ENCODE data around the gene KCNQ2.

Gene KCNQ2

GRCh38 chr20:63394920-63395455 lies 77.5 kb downstream of the KCNQ2 start:
- Histone ChIP-seq H3K4me3 (ENCODE audit: insufficient read depth, low read length, poor library complexity, severe bottlenecking) (no peak overlapping the region), H4K20me1 (ENCODE audit: low read depth, low read length) (no peaks in the 10 kb centered on the region), H3K36me3 (ENCODE audit: low read length) (no peaks in the 10 kb centered on the region), H3K9me3 (ENCODE audit: insufficient read depth, low read length) (no peaks in the 10 kb centered on the region), H3K79me2 (ENCODE audit: insufficient read depth, low read length) (no peaks in the 10 kb centered on the region), H3K27ac (ENCODE audit: low read depth, low read length) (no peak overlapping the region), H3K27me3 (ENCODE audit: low read length) (no peaks in the 10 kb centered on the region), H3F3A (ENCODE audit: insufficient read depth) (no peaks in the 10 kb centered on the region), H3K4me2 (ENCODE audit: low read depth, low read length, poor library complexity, severe bottlenecking) (no peak overlapping the region), H2AFZ (ENCODE audit: low read depth, low read length, severe bottlenecking) (no peak overlapping the region), H3K9ac (ENCODE audit: low read length) (no peak overlapping the region), H3K9me2 (replicated peaks; ENCODE audit: insufficient read depth, low read length) (no peaks in the 10 kb centered on the region)
- TF ChIP-seq CTCF (IDR thresholded peaks at IDR 0.05; ENCODE audit: insufficient read depth, low read length, poor library complexity, severe bottlenecking) (no peak), EZH2phosphoT487 (conservative IDR thresholded peaks at IDR 0.05; ENCODE audit: low read length) (no peak)

GRCh38 chr20:63394069-63394919 lies 78.2 kb downstream of the KCNQ2 start:
- no peaks in the 10 kb centered on the region for H3K9me2 ChIP-seq (replicated peaks; ENCODE audit: insufficient read depth, low read length)
- H3K27ac ChIP-seq (ENCODE audit: low read depth, low read length) = no peak overlapping the region
- no peaks in the 10 kb centered on the region for H4K20me1 ChIP-seq (ENCODE audit: low read depth, low read length)
- no peaks in the 10 kb centered on the region for H3K27me3 ChIP-seq (ENCODE audit: low read length)
- no peak overlapping the region for H2AFZ ChIP-seq (ENCODE audit: low read depth, low read length, severe bottlenecking)
- no peak overlapping the region for H3K4me3 ChIP-seq (ENCODE audit: insufficient read depth, low read length, poor library complexity, severe bottlenecking)
- no peak overlapping the region for H3K9ac ChIP-seq (ENCODE audit: low read length)
- no peaks in the 10 kb centered on the region for H3K79me2 ChIP-seq (ENCODE audit: insufficient read depth, low read length)
- no peaks in the 10 kb centered on the region for H3K9me3 ChIP-seq (ENCODE audit: insufficient read depth, low read length)
- TF ChIP-seq EZH2phosphoT487 (conservative IDR thresholded peaks at IDR 0.05; ENCODE audit: low read length) = no peak
- TF ChIP-seq CTCF (IDR thresholded peaks at IDR 0.05; ENCODE audit: insufficient read depth, low read length, poor library complexity, severe bottlenecking) = no peak
- H3K4me2 ChIP-seq (ENCODE audit: low read depth, low read length, poor library complexity, severe bottlenecking) = no peak overlapping the region
- no peaks in the 10 kb centered on the region for H3F3A ChIP-seq (ENCODE audit: insufficient read depth)
- H3K36me3 ChIP-seq (ENCODE audit: low read length) = no peaks in the 10 kb centered on the region

- Histone ChIP-seq H4K20me1 (ENCODE audit: low read depth, low read length) (no peaks in the 10 kb centered on the region), H3K9me3 (ENCODE audit: insufficient read depth, low read length) (no peaks in the 10 kb centered on the region), H2AFZ (ENCODE audit: low read depth, low read length, severe bottlenecking) (no peak overlapping the region), H3K36me3 (ENCODE audit: low read length) (no peaks in the 10 kb centered on the region), H3K27ac (ENCODE audit: low read depth, low read length) (no peak overlapping the region), H3K4me2 (ENCODE audit: low read depth, low read length, poor library complexity, severe bottlenecking) (no peak overlapping the region), H3K27me3 (ENCODE audit: low read length) (no peaks in the 10 kb centered on the region), H3K79me2 (ENCODE audit: insufficient read depth, low read length) (no peaks in the 10 kb centered on the region), H3K9me2 (replicated peaks; ENCODE audit: insufficient read depth, low read length) (no peaks in the 10 kb centered on the region), H3K4me3 (ENCODE audit: insufficient read depth, low read length, poor library complexity, severe bottlenecking) (no peak overlapping the region), H3K9ac (ENCODE audit: low read length) (no peak overlapping the region), H3F3A (ENCODE audit: insufficient read depth) (no peaks in the 10 kb centered on the region)
- TF ChIP-seq EZH2phosphoT487 (conservative IDR thresholded peaks at IDR 0.05; ENCODE audit: low read length) (no peak), CTCF (IDR thresholded peaks at IDR 0.05; ENCODE audit: insufficient read depth, low read length, poor library complexity, severe bottlenecking) (no peak)
Observed at GRCh38 chr20:63393566-63393965, 78.9 kb downstream of the KCNQ2 start.

Measured in SU-DHL-6 (cell line).